ENCODE results near the gene TBC1D22A. TPM values are rescaled to one million over a fixed set of nuclear protein-coding genes. Genes with fewer than 3 reads are reported as not detected.
"Not testable (repeated sequence)": the region's sequence is repeated elsewhere in the genome, so short reads cannot be mapped to it uniquely, and the experiment has no call there.

Gene TBC1D22A
- total RNA-seq, 2 donors from 2014 or later = 21.0 to 27.9 TPM

GRCh38 chr22:47168441-47168840, 406.0 kb downstream of the TBC1D22A start:
- DNase-seq = peak; percentile 31
- H3K27me3 Mint-ChIP-seq (ENCODE audit: insufficient read depth) = no peaks in the 10 kb centered on the region
- H3K4me1 Mint-ChIP-seq = no peaks in the 10 kb centered on the region

DNA sequence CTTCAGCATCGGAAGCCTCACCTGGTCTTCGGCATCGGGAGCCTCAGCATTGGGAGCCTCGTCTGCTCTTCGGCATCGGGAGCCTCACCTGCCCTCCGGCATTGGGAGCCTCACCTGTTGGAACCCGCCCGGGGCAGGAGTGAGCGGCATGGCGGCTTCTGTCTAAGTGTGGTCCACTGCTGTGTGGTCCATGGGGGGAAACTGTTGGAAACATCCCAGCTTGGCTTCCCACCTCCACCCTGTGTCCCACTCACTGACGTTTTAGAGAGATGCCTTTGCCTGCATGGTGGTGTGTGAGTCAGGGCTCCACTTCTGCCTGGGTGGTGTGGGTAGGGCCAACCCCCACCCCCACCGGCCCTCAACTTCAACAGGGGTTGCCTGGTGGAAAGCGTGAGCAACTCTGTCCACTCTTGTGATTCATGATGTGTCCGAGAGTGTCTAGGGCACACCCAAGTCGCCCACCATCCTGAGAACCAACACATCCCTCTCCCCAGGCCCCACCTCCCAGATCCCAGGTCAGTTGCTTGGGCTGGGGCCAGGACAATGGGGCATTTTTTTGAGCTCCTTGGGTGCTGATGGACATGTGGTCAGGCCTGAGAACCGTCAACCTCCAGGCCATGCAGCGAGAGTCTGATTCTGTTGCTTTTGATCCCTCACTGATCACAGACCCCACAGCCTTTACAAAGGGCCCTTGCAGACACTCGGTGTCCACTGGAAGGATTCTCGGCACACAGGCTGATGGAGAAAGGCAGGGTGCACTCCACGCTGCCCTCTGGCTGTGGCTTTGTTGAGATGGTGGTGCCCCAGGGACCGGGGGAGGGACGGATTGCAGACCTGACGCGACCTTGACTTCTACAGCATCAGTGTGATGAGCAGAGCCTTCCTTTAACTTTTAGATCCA, 406.7 kb downstream of the TBC1D22A start:
- WGBS, 2 experiments (ENCODE audit: insufficient coverage in 1 of 2, insufficient read length in 1 of 2) = 91 to 96% methylated on average over 19 to 25 of the region's 25 CpGs
- Mint-ChIP-seq H3K4me3 (no peak overlapping the region), H3K4me1 (no peaks in the 10 kb centered on the region), H3K9me3 (peaks cover 10% of the 10 kb centered on the region), H3K27me3 (ENCODE audit: insufficient read depth) (no peaks in the 10 kb centered on the region), H3K27ac (no peak overlapping the region), H3K36me3 (ENCODE audit: low read depth) (peaks cover 19% of the 10 kb centered on the region)
- Histone ChIP-seq H3K4me1 (ENCODE audit: control insufficient read depth, insufficient read depth, low read length) (no peaks in the 10 kb centered on the region), H3K36me3 (ENCODE audit: control insufficient read depth, insufficient read depth, low read length) (no peaks in the 10 kb centered on the region), H3K27ac (ENCODE audit: low read depth, low read length) (no peak overlapping the region), H3K4me3 (ENCODE audit: low read length) (no peak overlapping the region), H3K9me3 (ENCODE audit: control insufficient read depth, low read length) (peaks cover 10% of the 10 kb centered on the region), H3K27me3 (ENCODE audit: control insufficient read depth, insufficient read depth, low read length, poor library complexity, severe bottlenecking) (no peaks in the 10 kb centered on the region), H3K9ac (ENCODE audit: extremely low read depth, low read length, poor library complexity, severe bottlenecking) (no peak overlapping the region)
- TF ChIP-seq CTCF (conservative IDR thresholded peaks at IDR 0.05) = peak; percentile 77
- DNase-seq = peak; percentile 84

More at GRCh38 chr22:47168441-47168840, 406.0 kb downstream of the TBC1D22A start:
- H3K27ac Mint-ChIP-seq = no peak overlapping the region
- 94 to 98% methylated on average over 9 to 14 of the region's 14 CpGs for WGBS, 2 experiments (ENCODE audit: insufficient coverage in 1 of 2, insufficient read length in 1 of 2)
- Histone ChIP-seq H3K9ac (ENCODE audit: extremely low read depth, low read length, poor library complexity, severe bottlenecking) (no peak overlapping the region), H3K4me3 (ENCODE audit: low read length) (no peak overlapping the region), H3K4me1 (ENCODE audit: control insufficient read depth, insufficient read depth, low read length) (no peaks in the 10 kb centered on the region), H3K27ac (ENCODE audit: low read depth, low read length) (no peak overlapping the region), H3K27me3 (ENCODE audit: control insufficient read depth, insufficient read depth, low read length, poor library complexity, severe bottlenecking) (no peaks in the 10 kb centered on the region), H3K9me3 (ENCODE audit: control insufficient read depth, low read length) (peaks cover 10% of the 10 kb centered on the region), H3K36me3 (ENCODE audit: control insufficient read depth, insufficient read depth, low read length) (no peaks in the 10 kb centered on the region)
- no peak for TF ChIP-seq CTCF (conservative IDR thresholded peaks at IDR 0.05)
- H3K9me3 Mint-ChIP-seq = peaks cover 10% of the 10 kb centered on the region
- peaks cover 15% of the 10 kb centered on the region for H3K36me3 Mint-ChIP-seq (ENCODE audit: low read depth)
- no peak overlapping the region for H3K4me3 Mint-ChIP-seq

- 93 to 100% methylated on average over 6 to 9 of the region's 9 CpGs for WGBS, 2 experiments (ENCODE audit: insufficient coverage in 1 of 2, insufficient read length in 1 of 2)
- Histone ChIP-seq H3K9ac (ENCODE audit: extremely low read depth, low read length, poor library complexity, severe bottlenecking) (no peak overlapping the region), H3K27ac (ENCODE audit: low read depth, low read length) (no peak overlapping the region), H3K36me3 (ENCODE audit: control insufficient read depth, insufficient read depth, low read length) (no peaks in the 10 kb centered on the region), H3K9me3 (ENCODE audit: control insufficient read depth, low read length) (peaks cover 10% of the 10 kb centered on the region), H3K27me3 (ENCODE audit: control insufficient read depth, insufficient read depth, low read length, poor library complexity, severe bottlenecking) (no peaks in the 10 kb centered on the region), H3K4me3 (ENCODE audit: low read length) (no peak overlapping the region), H3K4me1 (ENCODE audit: control insufficient read depth, insufficient read depth, low read length) (no peaks in the 10 kb centered on the region)
- Mint-ChIP-seq H3K9me3 (peaks cover 10% of the 10 kb centered on the region), H3K27ac (no peak overlapping the region), H3K4me1 (no peaks in the 10 kb centered on the region), H3K36me3 (ENCODE audit: low read depth) (peaks cover 20% of the 10 kb centered on the region), H3K27me3 (ENCODE audit: insufficient read depth) (no peaks in the 10 kb centered on the region), H3K4me3 (no peak overlapping the region)
- TF ChIP-seq CTCF (conservative IDR thresholded peaks at IDR 0.05) = peak; percentile 3
- DNase-seq = no peak
These were observed 407.3 kb downstream of the TBC1D22A start for GRCh38 chr22:47169801-47170140.

- H3K4me3 ChIP-seq (ENCODE audit: low read length); H3K4me1 ChIP-seq (ENCODE audit: control insufficient read depth, insufficient read depth, low read length); H3K36me3 ChIP-seq (ENCODE audit: control insufficient read depth, insufficient read depth, low read length); H3K27ac Mint-ChIP-seq; H3K9ac ChIP-seq (ENCODE audit: extremely low read depth, low read length, poor library complexity, severe bottlenecking); H3K9me3 ChIP-seq (ENCODE audit: control insufficient read depth, low read length); H3K27ac ChIP-seq (ENCODE audit: low read depth, low read length); H3K4me1 Mint-ChIP-seq; H3K4me3 Mint-ChIP-seq; H3K27me3 Mint-ChIP-seq (ENCODE audit: insufficient read depth); H3K27me3 ChIP-seq (ENCODE audit: control insufficient read depth, insufficient read depth, low read length, poor library complexity, severe bottlenecking): not testable (repeated sequence)
- DNase-seq = peak; percentile 23
- peaks cover 10% of the 10 kb centered on the region for H3K9me3 Mint-ChIP-seq
- H3K36me3 Mint-ChIP-seq (ENCODE audit: low read depth) = peaks cover 28% of the 10 kb centered on the region
- WGBS, 2 experiments (ENCODE audit: insufficient coverage in 1 of 2, insufficient read length in 1 of 2) = 94 to 96% methylated on average over 14 to 21 of the region's 21 CpGs
These were observed 408.3 kb downstream of the TBC1D22A start for GRCh38 chr22:47170511-47171440.

All from endodermal cell (in vitro differentiated cells).